ENCODE data around the gene TECPR2.
A peak's percentile ranks its signal among the peaks of the same experiment; 100 is the strongest.

TECPR2 gene

DNA sequence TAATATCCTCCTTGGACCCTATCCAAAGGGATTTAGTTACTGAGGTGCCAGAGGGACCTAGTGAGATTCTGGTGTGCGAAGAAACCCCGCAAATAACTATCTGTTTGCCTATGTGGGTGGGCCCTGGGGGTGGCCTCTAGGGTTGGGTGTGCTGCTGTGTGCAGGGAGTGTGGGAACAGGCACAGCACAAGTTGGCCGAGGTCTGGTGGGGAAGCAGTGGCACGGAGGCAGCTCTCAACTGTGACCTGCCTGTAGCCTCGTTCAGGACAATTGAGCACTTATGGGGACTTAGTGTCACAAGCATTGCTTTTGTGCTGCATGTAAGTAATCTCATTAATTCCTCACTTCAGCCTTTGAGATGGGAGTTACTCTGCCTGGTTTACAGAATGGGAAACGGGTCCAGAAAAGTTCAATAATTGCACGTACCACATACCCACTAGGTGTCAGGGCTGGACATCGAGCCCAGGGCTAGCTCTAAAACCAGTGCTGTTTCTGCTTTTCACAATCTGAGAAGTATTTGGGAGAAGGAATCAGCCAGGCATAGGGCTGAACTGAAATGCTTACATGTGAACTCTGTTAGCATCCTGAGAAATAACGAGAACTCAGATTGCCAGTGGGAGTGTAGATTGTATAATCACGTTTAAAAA is 58.8 kb downstream of the TECPR2 start:
- no peak overlapping the region for H3K4me3 ChIP-seq (replicated peaks; ENCODE audit: low read depth, low read length)
- no peak for TF ChIP-seq CTCF (IDR thresholded peaks at IDR 0.05; ENCODE audit: low read depth, low read length, missing control alignments)
- DNase-seq (ENCODE audit: extremely low read depth, low read depth): no peak

GRCh38 chr14:102424520-102424919 is 61.8 kb downstream of the TECPR2 start:
- H3K4me3 ChIP-seq (replicated peaks; ENCODE audit: low read depth, low read length): no peak overlapping the region
- no peak for DNase-seq (ENCODE audit: extremely low read depth, low read depth)
- no peak for TF ChIP-seq CTCF (IDR thresholded peaks at IDR 0.05; ENCODE audit: low read depth, low read length, missing control alignments)

- H3K4me3 ChIP-seq (replicated peaks; ENCODE audit: low read depth, low read length): no peak overlapping the region
Observed at GRCh38 chr14:102424923-102425322, 62.2 kb downstream of the TECPR2 start.

DNA sequence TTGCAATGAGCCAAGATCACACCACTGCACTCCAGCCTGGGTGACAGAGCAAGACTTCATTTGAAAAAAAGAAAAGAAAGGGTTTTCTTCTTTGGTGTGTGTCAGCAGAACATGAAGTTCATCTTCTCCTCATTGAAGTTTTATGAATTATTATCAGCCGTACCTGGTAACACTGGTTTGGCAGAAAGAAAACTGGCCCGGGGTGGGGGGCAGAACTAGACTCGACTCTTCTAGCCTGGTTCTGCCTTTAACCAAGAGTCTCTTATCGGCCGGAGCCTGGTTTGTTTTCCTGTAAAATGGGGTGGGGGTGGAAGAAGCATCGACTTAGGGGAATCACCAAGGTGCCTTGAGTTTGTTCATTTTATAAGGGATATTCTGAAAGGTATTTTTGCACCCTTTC is 64.1 kb downstream of the TECPR2 start:
- TF ChIP-seq CTCF (IDR thresholded peaks at IDR 0.05; ENCODE audit: low read depth, low read length, missing control alignments): no peak
- no peak for DNase-seq (ENCODE audit: extremely low read depth, low read depth)
- H3K4me3 ChIP-seq (replicated peaks; ENCODE audit: low read depth, low read length): no peak overlapping the region

More at GRCh38 chr14:102424923-102425322, 62.2 kb downstream of the TECPR2 start:
- DNase-seq (ENCODE audit: extremely low read depth, low read depth): no peak
- TF ChIP-seq CTCF (IDR thresholded peaks at IDR 0.05; ENCODE audit: low read depth, low read length, missing control alignments): no peak

- DNase-seq (ENCODE audit: extremely low read depth, low read depth): no peak
- no peak for TF ChIP-seq CTCF (IDR thresholded peaks at IDR 0.05; ENCODE audit: low read depth, low read length, missing control alignments)
- H3K4me3 ChIP-seq (replicated peaks; ENCODE audit: low read depth, low read length): no peak overlapping the region
Observed at GRCh38 chr14:102427642-102428041, 64.9 kb downstream of the TECPR2 start.

GRCh38 chr14:102430212-102430908 is 67.6 kb downstream of the TECPR2 start:
- no peak for TF ChIP-seq CTCF (IDR thresholded peaks at IDR 0.05; ENCODE audit: low read depth, low read length, missing control alignments)
- H3K4me3 ChIP-seq (replicated peaks; ENCODE audit: low read depth, low read length): no peak overlapping the region
- peak; percentile 3 for DNase-seq (ENCODE audit: extremely low read depth, low read depth)

All from HFF-Myc (cell line).